HepG2 (cell line): ENCODE data around the gene CLCN1. TPM values are rescaled to one million over a fixed set of nuclear protein-coding genes. Genes with fewer than 3 reads are reported as not detected.

Experiments used
- ATAC-seq: fragments of 200-7000 bp; cut with Tn5 transposase; 3 replicates; pipeline ENCODE4 v1.9.1; 2020; ENCODE audit warnings: mild to moderate bottlenecking, moderate library complexity
- BruUV-seq: library from RNA; stranded (reverse); fragments of 400-500 nt; replicated peaks from 2 replicates; lab custom pipeline; 2021; lab: Mats Ljungman, UMichigan
- CTCF ChIA-PET: fragments of 300-600 bp; formaldehyde crosslinking; extraction: SDS; loops from one replicate; lab custom pipeline; 2021; ENCODE audit warnings: low total read pairs, inconsistent platforms, low intra/inter-chr PET ratio; lab: Yijun Ruan, JAX
- POLR2A ChIA-PET: fragments of 350-600 bp; sonication (Branson Sonifier 250); formaldehyde crosslinking; loops from one replicate; lab custom pipeline; 2020; ENCODE audit warnings: antibody characterized with exemption, inconsistent platforms; lab: Yijun Ruan, JAX
- DNase-seq: peaks from one replicate; pipeline ENCODE4 v3.0.0-alpha.2; 2015; ENCODE audit warnings: low spot score
- FAIRE-seq: peaks from 3 replicates; lab custom pipeline; 2011; peaks lifted over from hg19 to GRCh38; lab: Jason Lieb, UNC
- H2AFZ ChIP-seq: one replicate; pipeline ENCODE4 v1.6.1; 2011; ENCODE audit warnings: low read length, inconsistent platforms
- H3K27ac ChIP-seq: fragments of 300-600 bp; 3 replicates; pipeline ENCODE4 v1.8.0; 2011; ENCODE audit warnings: mixed run types, mild to moderate bottlenecking, mixed read lengths, low read length, inconsistent platforms; ENCODE audit not compliant: insufficient read depth; ENCODE audit errors: extremely low read length
- H3K27me3 ChIP-seq, 2 experiments: fragments of 200-600 bp in 1 of 2; 2 replicates in 1 of 2; 3 replicates in 1 of 2; pipeline versions ENCODE4 v1.6.0 to v1.8.0; 2011; ENCODE audit warnings: low read length in 2 of 2, mild to moderate bottlenecking in 2 of 2, moderate library complexity in 2 of 2, inconsistent platforms in 1 of 2; ENCODE audit not compliant: insufficient read depth in 2 of 2, control insufficient read depth in 1 of 2
- H3K36me3 ChIP-seq, 2 experiments: fragments of 200-600 bp in 1 of 2; replicated peaks in 1 of 2; 2 replicates in 1 of 2; 3 replicates in 1 of 2; pipeline versions ENCODE4 v1.5.1 to v1.8.0; 2011; ENCODE audit warnings: low read length in 2 of 2, inconsistent platforms in 1 of 2; ENCODE audit not compliant: insufficient read depth in 2 of 2, control insufficient read depth in 1 of 2
- H3K4me1 ChIP-seq: 2 replicates; pipeline ENCODE4 v1.5.1; 2012; ENCODE audit warnings: low read length, inconsistent platforms; ENCODE audit not compliant: insufficient read depth
- H3K4me2 ChIP-seq: 2 replicates; pipeline ENCODE4 v1.6.0; 2011; ENCODE audit warnings: low read depth, low read length, inconsistent platforms
- H3K4me3 ChIP-seq, 3 experiments: fragments of 200-600 bp in 1 of 3; sonication (generic), shearing (Covaris generic) in 1 of 3; replicated peaks in 1 of 3; 2 replicates each; pipeline ENCODE4 v1.5.1; 2011 to 2016; ENCODE audit warnings: low read length in 3 of 3, inconsistent platforms in 2 of 3, low read depth in 2 of 3, mild to moderate bottlenecking in 2 of 3, control low read depth in 1 of 3, mixed read lengths in 1 of 3; ENCODE audit not compliant: insufficient read depth in 1 of 3
- H3K79me2 ChIP-seq: one replicate; pipeline ENCODE4 v1.6.1; 2011; ENCODE audit warnings: low read length, inconsistent platforms; ENCODE audit not compliant: insufficient read depth
- H3K9ac ChIP-seq: 2 replicates; pipeline ENCODE4 v1.6.0; 2011; ENCODE audit warnings: mild to moderate bottlenecking, low read depth, low read length, inconsistent platforms; ENCODE audit not compliant: insufficient read depth
- H3K9me3 ChIP-seq: 2 replicates; pipeline ENCODE4 v1.5.1; 2012; ENCODE audit warnings: mild to moderate bottlenecking, low read length
- H4K20me1 ChIP-seq: 2 replicates; pipeline ENCODE4 v1.6.0; 2011; ENCODE audit warnings: inconsistent platforms, mild to moderate bottlenecking, low read length, moderate library complexity; ENCODE audit not compliant: insufficient read depth
- CENPT ChIP-seq: sonication (generic); formaldehyde crosslinking; IDR thresholded peaks from 2 replicates; pipeline ENCODE4 v1.8.0; 2022; ENCODE audit warnings: low read depth, mild to moderate bottlenecking, moderate library complexity, missing genetic modification reagents
- KLF16 ChIP-seq, 2 experiments: sonication (generic) in 1 of 2; formaldehyde crosslinking in 1 of 2; IDR thresholded peaks; 2 replicates each; pipeline versions ENCODE4 v1.6.1 to v1.8.0; 2016 to 2023; ENCODE audit warnings: missing genetic modification reagents in 2 of 2, missing compliant biosample characterization in 1 of 2
- ONECUT2 ChIP-seq: sonication (generic); formaldehyde crosslinking; IDR thresholded peaks from 2 replicates; pipeline ENCODE4 v1.4.0; 2020; ENCODE audit warnings: missing genetic modification reagents
- SOX13 ChIP-seq, 3 experiments: fragments of 450-650 bp in 1 of 3; sonication (generic) in 1 of 3; formaldehyde crosslinking in 1 of 3; IDR thresholded peaks in 2 of 3; conservative IDR thresholded peaks in 1 of 3; 2 replicates each; pipeline versions ENCODE4 v1.5.0 to v1.6.1; 2016 to 2020; ENCODE audit warnings: antibody characterized with exemption in 1 of 3, mild to moderate bottlenecking in 1 of 3, missing compliant biosample characterization in 1 of 3, missing genetic modification reagents in 1 of 3, moderate library complexity in 1 of 3
- TCF12 ChIP-seq, 2 experiments: fragments of 450-650 bp in 1 of 2; sonication (generic) in 1 of 2; formaldehyde crosslinking in 1 of 2; IDR thresholded peaks; 2 replicates each; pipeline versions ENCODE4 v1.6.1 to v1.8.0; 2017 to 2022; ENCODE audit warnings: antibody characterized with exemption in 1 of 2, mild to moderate bottlenecking in 1 of 2, missing genetic modification reagents in 1 of 2, moderate library complexity in 1 of 2
- TEAD3 ChIP-seq: optimal IDR thresholded peaks from 2 replicates; pipeline ENCODE3; 2016; ENCODE audit warnings: borderline replicate concordance
- ZBTB7B ChIP-seq: sonication (generic); formaldehyde crosslinking; IDR thresholded peaks from 2 replicates; pipeline ENCODE4 v1.4.0; 2020; ENCODE audit warnings: missing genetic modification reagents
- ZNF225 ChIP-seq: sonication (generic); formaldehyde crosslinking; IDR thresholded peaks from 2 replicates; pipeline ENCODE4 v1.4.0; 2020; ENCODE audit warnings: mild to moderate bottlenecking, missing genetic modification reagents
- ZNF256 ChIP-seq: sonication (generic); formaldehyde crosslinking; conservative IDR thresholded peaks from 2 replicates; pipeline ENCODE4 v1.4.0; 2020; ENCODE audit warnings: missing genetic modification reagents
- ZNF569 ChIP-seq: sonication (generic); formaldehyde crosslinking; IDR thresholded peaks from 2 replicates; pipeline ENCODE4 v1.5.0; 2020; ENCODE audit warnings: mild to moderate bottlenecking, missing genetic modification reagents, moderate library complexity, borderline replicate concordance
- ZNF598 ChIP-seq: sonication (generic); formaldehyde crosslinking; IDR thresholded peaks from 2 replicates; pipeline ENCODE4 v1.5.1; 2020; ENCODE audit warnings: mild to moderate bottlenecking, missing genetic modification reagents, borderline replicate concordance
- ZNF816 ChIP-seq: sonication (generic); formaldehyde crosslinking; IDR thresholded peaks from 2 replicates; pipeline ENCODE4 v1.8.0; 2022; ENCODE audit warnings: missing genetic modification reagents, mild to moderate bottlenecking, borderline replicate concordance
- WGBS: methylation state at CpG from one replicate; pipeline ENCODE4 v1.1.6; 2017; ENCODE audit warnings: low lambda C conversion rate; 5-methylcytosine and 5-hydroxymethylcytosine counted together
- in situ Hi-C: cut with HindIII; loops from 2 replicates; pipeline ENCODE4 v1.10.0; 2017; ENCODE audit warnings: low pct_unique_long_range_greater_than_20kb; ENCODE audit not compliant: extremely low pct_ligation_motif_present
- intact Hi-C: fragments of 100-400 bp; cut with micrococcal nuclease; formaldehyde crosslinking; loops from one replicate; pipeline ENCODE4 v1.10.0; 2022; ENCODE audit not compliant: unreplicated experiment
- polyA plus RNA-seq, 8 experiments: library from polyadenylated mRNA; depleted of rRNA in 3 of 8; stranded (reverse) in 7 of 8; unstranded in 1 of 8; fragments of >200 nt; fragmentation: Illumina TruSeq in 4 of 8; extraction: Trizol in 4 of 8; gene quantifications; 2 replicates each; pipeline versions ENCODE4 v1.2.1 to v1.2.3, GENCODE V29; 2011 to 2016; ENCODE audit warnings: low read depth in 4 of 8, missing spikeins in 1 of 8, mixed read lengths in 1 of 8; ENCODE audit not compliant: insufficient read depth in 1 of 8
- total RNA-seq, 5 experiments: library from RNA; depleted of rRNA; stranded (reverse); fragments of >200 nt; fragmentation: Illumina TruSeq; extraction: Trizol; gene quantifications; 2 replicates each; pipeline ENCODE4 v1.2.3, GENCODE V29; 2016; ENCODE audit warnings: low read depth in 1 of 5

CLCN1 gene
- total and polyA plus RNA-seq, 2 of the 13 experiments (the other 11 are each of a cell fraction or from before 2014, with no cell fraction given), result 0.01 TPM; not detected in 1

GRCh38 chr7:143374561-143374960 is 58.6 kb downstream of the CLCN1 start:
- no peaks in the 10 kb centered on the region for H3K9me3 ChIP-seq
- WGBS, result 71% methylated on average over 5 of the region's 5 CpGs
- no peaks in the 10 kb centered on the region for H3K36me3 ChIP-seq
- no peaks in the 10 kb centered on the region for H4K20me1 ChIP-seq
- H3K27ac ChIP-seq, result no peak overlapping the region
- ATAC-seq (no peak), FAIRE-seq (no peak), DNase-seq (no peak)
- H3K9ac ChIP-seq, result no peak overlapping the region
- H3K27me3 ChIP-seq, result no peaks in the 10 kb centered on the region
- H3K79me2 ChIP-seq, result no peaks in the 10 kb centered on the region
- intact Hi-C loops, result no loop called here
- peaks cover 24% of the 10 kb centered on the region for H3K4me1 ChIP-seq
- ChIA-PET POLR2A (no interaction called here), CTCF (no interaction called here)
- in situ Hi-C loops, result no loop called here
- no peak overlapping the region for H3K4me2 ChIP-seq
- no peak overlapping the region for H2AFZ ChIP-seq
- BruUV-seq, result no TSS peak
- TF ChIP-seq SOX13 (IDR thresholded peaks at IDR 0.05) (no peak), SOX13 (CRISPR knock-in tag; conservative IDR thresholded peaks at IDR 0.05 in 1 of 2, IDR thresholded peaks at IDR 0.05 in 1 of 2) (no peak)
- H3K4me3 ChIP-seq, result no peak overlapping the region

GRCh38 chr7:143375298-143376034 is 59.6 kb downstream of the CLCN1 start:
- Histone ChIP-seq H2AFZ (no peak overlapping the region), H4K20me1 (no peaks in the 10 kb centered on the region), H3K4me2 (no peak overlapping the region), H3K79me2 (no peaks in the 10 kb centered on the region), H3K9ac (no peak overlapping the region), H3K27ac (no peak overlapping the region), H3K4me3 (no peak overlapping the region), H3K27me3 (no peaks in the 10 kb centered on the region), H3K9me3 (no peaks in the 10 kb centered on the region), H3K4me1 (peaks cover 21% of the 10 kb centered on the region), H3K36me3 (no peaks in the 10 kb centered on the region)
- in situ Hi-C loops (loop anchor here (25.0 kb wide), 1 partner anchor 537 kb away; the partner anchor contains the start of gene TCAF1), intact Hi-C loops (no loop called here)
- ChIA-PET POLR2A (interaction anchor here (1.0 kb wide), 1 partner anchor 21 kb away, joined by 3 read pairs; no protein-coding TSS in a partner anchor), CTCF (no interaction called here)
- 38% methylated on average over 7 of the region's 7 CpGs for WGBS
- BruUV-seq, result no TSS peak
- FAIRE-seq, result no peak
- no peak for DNase-seq
- no peak for TF ChIP-seq TEAD3 (CRISPR knock-in tag)
- no peak for TF ChIP-seq KLF16 (CRISPR knock-in tag; IDR thresholded peaks at IDR 0.05)
- no peak for TF ChIP-seq ZNF816 (CRISPR knock-in tag)
- no peak for TF ChIP-seq ZNF598 (CRISPR knock-in tag)
- TF ChIP-seq ZNF225 (CRISPR knock-in tag), result no peak
- no peak for TF ChIP-seq ZNF256 (CRISPR knock-in tag)
- no peak for TF ChIP-seq ZNF569
- no peak for TF ChIP-seq ONECUT2 (CRISPR knock-in tag)
- TF ChIP-seq ZBTB7B, result no peak
- TF ChIP-seq TCF12 (IDR thresholded peaks at IDR 0.05), result no peak
- TF ChIP-seq TCF12 (CRISPR knock-in tag; IDR thresholded peaks at IDR 0.05), result no peak
- no peak for TF ChIP-seq CENPT (CRISPR knock-in tag)
- no peak for ATAC-seq
